HG02571 (cell line): Measurements from ENCODE around the gene ZNF335.

Experiments used
- ATAC-seq: cut with Tn5 transposase; IDR thresholded peaks from one replicate; pipeline ENCODE4 v1.9.1; 2021; ENCODE audit warnings: mild to moderate bottlenecking, moderate library complexity; ENCODE audit not compliant: unreplicated experiment

The ZNF335 gene

GRCh38 chr20:45952861-45953260, 19.1 kb downstream of the ZNF335 start:
- ATAC-seq, result no peak

DNA sequence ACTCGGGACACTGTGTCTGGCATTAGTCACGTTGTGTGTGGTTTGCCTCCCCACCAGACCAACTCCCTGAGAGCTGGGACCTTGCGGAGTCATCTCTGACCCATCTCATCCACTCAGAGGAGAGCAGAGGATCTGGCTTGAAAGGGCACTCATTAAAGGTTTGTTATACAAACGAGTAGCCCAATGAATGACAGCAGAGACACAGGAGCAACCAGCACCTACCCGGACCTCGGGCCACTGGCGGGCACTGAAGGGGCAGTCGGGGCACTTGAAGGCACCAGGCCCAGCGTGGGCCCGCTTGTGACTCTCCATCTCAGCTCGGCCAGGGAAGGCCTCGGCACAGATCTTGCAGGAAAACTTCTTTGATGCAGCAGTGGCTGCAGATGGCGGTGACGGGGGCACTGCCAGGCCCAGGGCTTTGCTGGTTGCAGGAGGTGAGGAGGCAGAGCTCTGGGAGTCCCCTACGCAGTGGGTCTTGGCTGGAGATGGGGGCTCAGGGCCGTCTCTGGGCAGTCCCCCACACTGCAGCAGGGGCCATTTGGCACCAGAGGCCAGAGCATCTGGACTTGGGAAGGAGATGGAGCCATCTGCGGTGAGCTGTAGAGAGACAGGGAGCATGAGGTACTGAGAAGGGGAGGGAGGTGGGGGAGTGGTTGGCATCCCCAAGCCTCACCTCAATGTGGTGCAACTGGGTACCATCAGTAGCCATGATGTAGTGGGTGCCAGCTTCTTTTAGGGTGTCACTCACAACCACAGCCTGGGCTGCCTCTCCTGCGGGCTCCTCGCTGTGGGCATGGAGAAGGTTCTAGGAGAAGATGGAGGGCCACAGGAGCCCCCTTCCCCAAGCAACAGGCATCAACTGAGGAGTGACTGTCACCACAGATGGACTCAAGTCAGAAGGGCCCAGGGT, 19.8 kb downstream of the ZNF335 start:
- ATAC-seq, result no peak

DNA sequence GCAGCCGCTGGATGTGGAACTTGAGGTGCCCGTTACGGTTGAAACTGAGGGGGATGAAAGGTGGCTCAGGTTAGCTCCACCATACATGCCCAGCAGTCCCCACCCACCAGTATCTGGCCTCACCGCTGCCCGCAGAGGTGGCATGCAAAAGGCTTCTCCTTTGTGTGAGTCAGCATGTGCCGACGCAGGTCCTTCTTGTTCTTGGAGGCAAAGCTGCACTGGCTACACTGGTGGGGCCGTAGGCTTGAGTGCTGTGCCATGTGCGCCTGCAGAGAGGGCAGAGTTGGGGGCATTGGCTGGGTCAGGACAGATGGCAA, 21.7 kb downstream of the ZNF335 start:
- ATAC-seq, result no peak

- ATAC-seq, result no peak
Observed at GRCh38 chr20:45949542-45950329, 22.3 kb downstream of the ZNF335 start.

- no peak for ATAC-seq
Observed at GRCh38 chr20:45948742-45949541, 23.1 kb downstream of the ZNF335 start.

DNA sequence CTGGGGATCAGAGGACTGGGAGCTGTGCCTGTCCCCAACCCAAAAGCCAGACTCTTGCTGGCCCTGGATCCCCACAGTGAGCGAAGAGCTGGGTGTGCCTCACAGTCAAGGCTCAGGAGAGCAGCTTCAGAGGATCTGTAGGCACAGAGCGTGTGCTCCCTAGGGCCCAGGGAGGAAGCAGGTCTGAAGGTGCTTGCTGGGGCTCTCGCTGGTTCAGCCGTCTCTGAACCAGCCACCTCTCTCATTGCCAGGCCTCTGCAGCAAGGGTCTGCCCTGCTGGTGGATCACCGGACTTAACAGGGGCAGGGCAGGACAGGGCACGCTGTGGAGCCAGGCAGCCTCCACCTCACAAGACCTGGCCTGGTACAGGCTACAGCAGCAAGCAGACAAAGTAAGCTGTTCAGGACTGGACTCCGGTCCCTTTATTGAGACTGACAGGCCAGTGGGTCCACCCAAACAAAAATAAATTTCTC, 23.7 kb downstream of the ZNF335 start:
- no peak for ATAC-seq

DNA sequence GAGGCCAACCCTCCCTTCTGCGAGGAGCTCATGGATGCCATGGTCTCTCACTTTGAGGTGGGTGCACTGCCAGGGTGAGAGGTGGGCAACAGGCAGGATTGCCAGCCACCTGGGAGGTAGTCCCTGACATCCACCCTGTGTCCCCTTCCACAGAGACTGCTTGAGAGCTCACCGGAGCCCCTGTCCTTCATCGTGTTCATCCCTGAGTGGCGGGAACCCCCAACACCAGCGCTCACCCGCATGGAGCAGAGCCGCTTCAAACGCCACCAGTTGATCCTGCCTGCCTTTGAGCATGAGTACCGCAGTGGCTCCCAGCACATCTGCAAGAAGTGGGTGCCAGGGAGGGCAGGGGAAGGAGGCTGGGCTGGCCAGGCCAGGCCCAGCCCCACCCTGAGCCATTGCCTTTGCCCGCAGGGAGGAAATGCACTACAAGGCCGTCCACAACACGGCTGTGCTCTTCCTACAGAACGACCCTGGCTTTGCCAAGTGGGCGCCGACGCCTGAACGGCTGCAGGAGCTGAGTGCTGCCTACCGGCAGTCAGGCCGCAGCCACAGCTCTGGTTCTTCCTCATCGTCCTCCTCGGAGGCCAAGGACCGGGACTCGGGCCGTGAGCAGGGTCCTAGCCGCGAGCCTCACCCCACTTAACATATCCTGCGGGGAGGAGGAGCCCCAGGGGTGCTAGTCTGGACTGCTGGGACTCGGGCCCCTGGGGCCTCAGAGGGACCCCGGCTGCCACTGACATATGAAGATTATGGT, 24.7 kb downstream of the ZNF335 start:
- no peak for ATAC-seq

DNA sequence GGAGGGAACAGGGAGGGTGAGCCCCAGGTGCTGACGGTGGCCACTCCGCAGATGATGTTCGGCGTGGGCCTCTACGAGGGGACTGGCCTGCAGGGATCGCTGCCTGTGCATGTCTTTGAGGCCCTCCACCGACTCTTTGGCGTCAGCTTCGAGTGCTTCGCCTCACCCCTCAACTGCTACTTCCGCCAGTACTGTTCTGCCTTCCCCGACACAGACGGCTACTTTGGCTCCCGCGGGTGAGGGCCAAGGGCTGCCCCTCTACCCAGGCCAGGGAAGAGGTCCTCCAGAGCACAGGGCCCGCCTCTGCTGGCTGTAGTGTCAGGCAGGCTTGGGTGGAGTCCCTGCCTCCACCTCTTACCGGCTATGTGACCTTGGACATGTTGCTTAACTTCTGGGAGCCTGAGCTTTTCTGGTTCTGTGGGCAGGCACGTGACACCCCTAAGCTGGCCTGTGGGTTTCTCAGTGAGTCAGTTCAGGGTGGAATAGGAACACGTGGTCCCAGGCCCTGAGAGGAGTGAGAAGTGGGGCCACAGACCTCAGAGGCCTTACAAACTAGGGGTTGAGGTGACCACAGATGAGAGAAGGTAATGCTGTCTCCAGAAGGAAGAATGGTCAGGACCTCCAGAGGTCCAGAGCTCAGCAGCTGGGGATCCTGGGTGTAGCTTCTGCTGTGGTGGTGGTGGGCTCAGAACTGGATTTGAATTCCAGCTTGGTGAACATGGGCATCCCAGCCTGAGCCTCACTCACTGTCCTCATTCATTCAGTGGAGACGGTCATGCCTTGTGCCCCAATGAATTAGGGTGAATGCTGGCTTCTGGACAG, 25.6 kb downstream of the ZNF335 start:
- no peak for ATAC-seq

- ATAC-seq, result no peak
Observed at GRCh38 chr20:45945678-45946148, 26.3 kb downstream of the ZNF335 start.

- ATAC-seq, result no peak
Observed at GRCh38 chr20:45944965-45945677, 26.9 kb downstream of the ZNF335 start.

- no peak for ATAC-seq
Observed at GRCh38 chr20:45944151-45944964, 27.6 kb downstream of the ZNF335 start.

DNA sequence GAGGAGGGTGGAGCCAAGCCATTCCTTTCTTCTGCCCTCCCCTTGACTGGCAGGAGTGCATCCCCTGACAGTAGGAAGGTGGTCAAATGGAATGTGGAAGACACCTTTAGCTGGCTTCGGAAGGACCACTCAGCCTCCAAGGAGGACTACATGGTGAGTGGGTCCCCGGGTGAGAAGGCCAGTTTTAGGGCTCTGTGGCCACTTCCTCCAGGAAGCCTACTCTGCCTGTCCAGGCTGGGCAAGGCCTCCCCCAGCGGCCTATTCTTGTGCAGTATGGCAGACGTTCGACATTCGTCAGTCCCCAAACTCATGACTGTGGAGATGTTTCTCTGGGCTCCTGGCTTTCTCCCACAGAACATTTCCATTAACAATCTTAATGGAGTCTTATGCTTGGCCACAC, 28.4 kb downstream of the ZNF335 start:
- no peak for ATAC-seq

DNA sequence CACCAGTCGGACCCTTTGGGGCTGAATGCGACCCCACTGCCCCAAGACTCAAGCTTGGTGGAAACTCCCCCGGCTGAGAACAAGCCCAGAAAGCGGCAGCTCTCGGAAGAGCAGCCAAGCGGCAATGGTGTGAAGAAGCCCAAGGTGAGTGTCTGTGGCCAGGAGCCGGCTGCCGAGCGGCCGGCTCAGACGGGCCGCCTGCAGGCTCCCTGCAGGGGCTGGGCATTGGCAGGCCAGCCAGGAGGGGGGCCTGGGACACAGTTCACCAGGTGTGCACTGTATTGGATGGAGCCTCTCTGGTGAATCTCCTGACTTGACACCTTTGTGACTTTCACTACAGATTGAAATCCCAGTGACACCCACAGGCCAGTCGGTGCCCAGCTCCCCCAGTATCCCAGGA, 31.5 kb downstream of the ZNF335 start:
- no peak for ATAC-seq

DNA sequence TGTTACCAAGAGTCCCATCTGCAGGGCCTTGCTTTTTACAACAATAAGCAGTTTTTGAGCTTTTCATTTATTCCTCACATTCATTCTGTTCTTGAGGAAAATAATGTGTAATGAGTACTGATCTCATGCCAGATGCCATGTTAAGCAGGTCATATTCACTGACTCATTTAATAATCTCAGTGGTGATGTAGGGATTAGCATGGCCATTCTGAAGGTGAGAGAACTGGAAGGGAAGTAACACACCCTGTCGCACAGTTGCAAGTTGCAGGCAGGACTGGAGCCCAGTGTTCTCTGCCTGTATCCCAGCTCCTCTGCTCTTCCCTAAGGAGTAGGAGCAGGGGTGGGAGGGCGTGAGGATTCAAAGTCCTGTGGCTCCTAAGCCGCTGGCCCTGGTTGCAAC, 31.9 kb downstream of the ZNF335 start:
- no peak for ATAC-seq

- ATAC-seq, result no peak
Observed at GRCh38 chr20:45938727-45939438, 33.1 kb downstream of the ZNF335 start.

DNA sequence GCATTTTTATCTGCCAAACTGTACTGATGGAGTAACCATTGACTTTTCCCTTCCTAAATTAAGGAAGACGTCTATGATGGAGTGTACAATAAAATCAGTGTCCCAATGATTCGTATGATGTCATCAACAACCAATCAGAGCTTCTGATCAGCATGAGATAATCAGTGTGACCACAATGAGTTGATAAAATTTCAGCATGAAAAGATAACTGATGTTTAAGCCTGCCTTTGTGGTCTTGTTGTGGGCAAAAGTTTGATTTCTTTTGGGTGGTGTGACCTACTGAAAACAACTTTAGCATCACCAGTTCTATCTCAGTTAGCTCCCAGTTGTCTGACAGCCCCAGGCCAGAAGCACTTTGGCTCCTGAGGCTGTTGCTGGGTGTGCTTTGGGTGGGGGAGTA, 34.2 kb downstream of the ZNF335 start:
- no peak for ATAC-seq

- ATAC-seq, result peak; percentile 12
Observed at GRCh38 chr20:45935416-45936046, 36.5 kb downstream of the ZNF335 start.
